ENCODE data around the gene PKD1.
A peak's percentile ranks its signal among the peaks of the same experiment; 100 is the strongest.

The PKD1 gene

DNA sequence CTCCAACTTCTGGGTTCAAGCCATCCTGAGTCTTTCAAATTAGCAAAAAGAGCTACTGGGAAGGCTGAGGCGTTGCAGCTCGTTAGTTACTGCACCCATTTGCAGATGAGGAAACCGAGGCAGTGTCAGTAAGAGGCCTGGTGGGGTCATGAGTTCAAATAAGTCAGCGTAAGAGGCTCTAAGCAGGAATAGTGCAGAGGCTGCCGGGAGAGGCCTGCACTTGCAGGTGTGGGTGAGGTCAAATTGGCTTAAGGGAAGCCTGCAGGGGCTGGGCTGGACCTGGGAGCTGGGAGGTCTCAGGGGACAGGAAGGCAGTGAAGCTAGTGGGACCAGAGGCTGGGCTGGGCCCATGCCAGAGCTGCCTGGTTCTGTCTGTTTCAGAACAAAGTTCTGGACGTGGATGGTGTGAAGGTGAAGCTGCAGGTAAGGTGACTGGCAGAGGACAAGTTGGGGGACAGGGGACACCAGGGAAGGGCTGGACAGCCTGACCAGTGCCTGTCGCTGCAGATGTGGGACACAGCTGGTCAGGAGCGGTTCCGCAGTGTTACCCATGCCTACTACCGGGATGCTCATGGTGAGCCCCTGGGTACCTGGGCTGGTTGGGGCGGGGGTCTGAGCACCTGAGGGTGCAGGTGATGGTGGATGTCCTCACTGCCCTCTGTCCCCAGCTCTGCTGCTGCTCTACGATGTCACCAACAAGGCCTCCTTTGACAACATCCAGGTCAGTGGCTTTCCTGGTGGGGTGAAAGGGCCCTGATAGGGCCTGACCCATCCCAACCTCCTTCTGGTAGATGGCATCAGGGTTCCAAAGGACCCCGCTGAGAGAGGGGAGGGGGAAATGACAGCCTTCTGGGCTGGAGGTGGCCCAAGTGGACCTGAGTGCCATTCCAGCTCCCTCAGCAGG lies 15.7 kb upstream of the PKD1 start:
- Histone ChIP-seq H3K4me1 (ENCODE audit: control extremely low read depth in 1 of 4, control insufficient read depth in 4 of 4, insufficient read depth in 4 of 4, low read length in 3 of 4) (peaks cover 6 to 75% (median 61%) of the 10 kb centered on the region in 4 experiments), H3K27me3 (replicated peaks in 2 of 5; ENCODE audit: control insufficient read depth in 4 of 5, insufficient read depth in 5 of 5, low read length in 4 of 5) (no peaks in the 10 kb centered on the region), H3K4me3 (ENCODE audit: control insufficient read depth in 1 of 7, extremely low read depth in 1 of 7, insufficient read depth in 4 of 7, low read depth in 2 of 7, low read length in 6 of 7) (peak overlapping the region in 1 of 7 experiments; percentile 21), H3K27ac (ENCODE audit: insufficient read depth in 1 of 2, low read depth in 1 of 2, low read length in 2 of 2, poor library complexity in 1 of 2, severe bottlenecking in 2 of 2) (no peak overlapping the region), H3K36me3 (ENCODE audit: control insufficient read depth in 4 of 4, insufficient read depth in 4 of 4, low read length in 3 of 4) (peaks cover 2 to 38% (median 15%) of the 10 kb centered on the region in 4 experiments), H3K9me3 (ENCODE audit: control extremely low read depth in 1 of 5, control insufficient read depth in 4 of 5, insufficient read depth in 2 of 5, low read depth in 1 of 5, low read length in 4 of 5) (no peaks in the 10 kb centered on the region)
- CTCF ChIA-PET = interaction anchor here (0.6 to 5.3 kb wide), 8 partner anchors 8 to 446 kb away, joined by 3 to 80 read pairs (median 4); partner anchors contain the start of genes NTHL1 and TSC2
- DNase-seq = no peak
- 96% methylated on average over 9 of the region's 13 CpGs for WGBS (ENCODE audit: insufficient coverage)
- POLR2A ChIA-PET = no interaction called here

DNA sequence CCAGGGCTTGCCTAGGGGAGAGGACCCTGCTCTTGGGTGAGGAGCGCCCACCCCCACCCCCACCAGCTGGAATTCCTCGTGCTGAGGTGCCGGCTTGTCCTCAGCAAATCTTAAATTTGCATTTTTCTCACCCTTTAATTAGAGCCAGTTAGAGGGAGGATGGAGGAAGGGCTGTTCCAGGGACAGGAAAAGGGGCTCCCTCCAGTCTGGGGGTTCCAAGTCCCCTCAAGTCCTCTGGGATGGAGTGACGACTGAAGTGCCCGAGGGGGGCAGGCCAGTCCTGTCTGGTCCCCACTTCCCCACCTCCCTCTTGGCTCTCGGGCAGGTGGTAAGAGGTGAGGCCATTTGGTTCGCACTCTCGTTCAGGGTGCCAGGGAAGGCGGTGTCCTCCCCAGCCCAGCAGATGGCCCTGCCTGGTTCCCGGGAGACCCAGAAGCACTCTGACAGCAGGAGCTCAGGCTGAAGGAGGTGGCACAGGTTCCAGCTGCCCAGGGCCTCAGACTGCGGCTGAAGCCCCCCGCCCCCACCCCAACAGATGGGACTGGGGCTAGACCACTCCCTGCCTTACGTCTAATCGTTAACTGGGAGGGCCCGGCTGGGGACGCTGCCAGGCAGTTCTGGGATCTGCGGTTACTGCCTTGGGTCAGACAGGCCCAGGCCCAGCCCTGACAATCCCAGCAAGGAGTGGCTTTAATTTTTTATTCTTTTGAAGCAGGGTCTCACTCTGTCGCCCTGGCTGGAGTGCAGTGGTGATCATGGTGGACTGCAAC lies 14.9 kb upstream of the PKD1 start:
- H3K36me3 ChIP-seq (ENCODE audit: control insufficient read depth in 4 of 4, insufficient read depth in 4 of 4, low read length in 3 of 4) = peaks cover 2 to 38% (median 15%) of the 10 kb centered on the region in 4 experiments
- DNase-seq = no peak
- H3K27ac ChIP-seq (ENCODE audit: insufficient read depth in 1 of 2, low read depth in 1 of 2, low read length in 2 of 2, poor library complexity in 1 of 2, severe bottlenecking in 2 of 2) = no peak overlapping the region
- 96% methylated on average over 12 of the region's 18 CpGs for WGBS (ENCODE audit: insufficient coverage)
- H3K4me1 ChIP-seq (ENCODE audit: control extremely low read depth in 1 of 4, control insufficient read depth in 4 of 4, insufficient read depth in 4 of 4, low read length in 3 of 4) = peaks cover 6 to 75% (median 57%) of the 10 kb centered on the region in 4 experiments
- ChIA-PET POLR2A (no interaction called here), CTCF (interaction anchor here (0.6 to 5.3 kb wide), 4 partner anchors 10 to 445 kb away, joined by 4 to 80 read pairs (median 15); no protein-coding TSS in a partner anchor)
- no peaks in the 10 kb centered on the region for H3K9me3 ChIP-seq (ENCODE audit: control extremely low read depth in 1 of 5, control insufficient read depth in 4 of 5, insufficient read depth in 2 of 5, low read depth in 1 of 5, low read length in 4 of 5)
- H3K27me3 ChIP-seq (replicated peaks in 2 of 5; ENCODE audit: control insufficient read depth in 4 of 5, insufficient read depth in 5 of 5, low read length in 4 of 5) = no peaks in the 10 kb centered on the region
- H3K4me3 ChIP-seq (ENCODE audit: control insufficient read depth in 1 of 7, extremely low read depth in 1 of 7, insufficient read depth in 4 of 7, low read depth in 2 of 7, low read length in 6 of 7) = no peak overlapping the region

DNA sequence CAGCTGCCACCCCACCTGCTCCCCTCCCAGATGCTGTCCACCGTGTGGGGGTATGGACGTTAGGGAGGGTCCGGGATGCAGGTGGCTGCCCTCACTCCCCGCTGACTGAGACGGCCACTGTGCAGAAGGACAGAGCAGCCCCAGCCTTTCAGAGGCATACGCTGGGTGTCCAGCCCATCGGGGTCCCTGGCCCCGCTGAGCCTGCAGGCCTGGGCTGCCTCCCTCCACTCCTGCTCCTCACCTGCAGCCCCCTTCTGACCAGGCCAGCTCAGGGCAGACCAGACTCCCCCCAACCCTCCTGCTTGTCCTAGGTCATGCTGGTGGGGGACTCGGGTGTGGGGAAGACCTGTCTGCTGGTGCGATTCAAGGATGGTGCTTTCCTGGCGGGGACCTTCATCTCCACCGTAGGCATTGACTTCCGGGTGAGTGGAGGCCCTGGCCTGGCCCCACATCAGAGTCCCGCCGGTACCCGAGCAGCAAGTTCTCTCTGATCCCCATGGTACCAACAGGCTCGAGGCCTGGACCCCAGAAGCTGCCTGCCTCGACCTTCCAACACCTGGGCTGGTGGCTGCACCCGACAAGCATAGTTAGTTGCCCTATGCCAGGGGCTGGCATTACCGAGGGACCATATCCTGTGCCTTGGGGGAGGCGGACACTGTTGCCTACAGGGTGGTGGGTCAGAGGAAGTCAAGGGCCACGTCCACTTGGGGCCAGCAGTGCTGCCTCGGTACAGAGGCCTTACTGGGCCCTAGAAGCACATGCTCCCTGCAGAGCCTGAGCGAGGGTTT lies 14.1 kb upstream of the PKD1 start:
- H3K4me3 ChIP-seq (ENCODE audit: control insufficient read depth in 1 of 7, extremely low read depth in 1 of 7, insufficient read depth in 4 of 7, low read depth in 2 of 7, low read length in 6 of 7) = peak overlapping the region in 2 of 7 experiments; percentile 26 to 69
- H3K27ac ChIP-seq (ENCODE audit: insufficient read depth in 1 of 2, low read depth in 1 of 2, low read length in 2 of 2, poor library complexity in 1 of 2, severe bottlenecking in 2 of 2) = no peak overlapping the region
- peaks cover 2 to 38% (median 15%) of the 10 kb centered on the region in 4 experiments for H3K36me3 ChIP-seq (ENCODE audit: control insufficient read depth in 4 of 4, insufficient read depth in 4 of 4, low read length in 3 of 4)
- POLR2A ChIA-PET = no interaction called here
- WGBS (ENCODE audit: insufficient coverage) = 85% methylated on average over 19 of the region's 24 CpGs
- H3K27me3 ChIP-seq (replicated peaks in 2 of 5; ENCODE audit: control insufficient read depth in 4 of 5, insufficient read depth in 5 of 5, low read length in 4 of 5) = no peaks in the 10 kb centered on the region
- CTCF ChIA-PET = interaction anchor here (1.2 kb wide), 1 partner anchor 28 kb away, joined by 4 read pairs; no protein-coding TSS in a partner anchor
- H3K4me1 ChIP-seq (ENCODE audit: control extremely low read depth in 1 of 4, control insufficient read depth in 4 of 4, insufficient read depth in 4 of 4, low read length in 3 of 4) = peaks cover 6 to 75% (median 55%) of the 10 kb centered on the region in 4 experiments
- DNase-seq = no peak
- no peaks in the 10 kb centered on the region for H3K9me3 ChIP-seq (ENCODE audit: control extremely low read depth in 1 of 5, control insufficient read depth in 4 of 5, insufficient read depth in 2 of 5, low read depth in 1 of 5, low read length in 4 of 5)

DNA sequence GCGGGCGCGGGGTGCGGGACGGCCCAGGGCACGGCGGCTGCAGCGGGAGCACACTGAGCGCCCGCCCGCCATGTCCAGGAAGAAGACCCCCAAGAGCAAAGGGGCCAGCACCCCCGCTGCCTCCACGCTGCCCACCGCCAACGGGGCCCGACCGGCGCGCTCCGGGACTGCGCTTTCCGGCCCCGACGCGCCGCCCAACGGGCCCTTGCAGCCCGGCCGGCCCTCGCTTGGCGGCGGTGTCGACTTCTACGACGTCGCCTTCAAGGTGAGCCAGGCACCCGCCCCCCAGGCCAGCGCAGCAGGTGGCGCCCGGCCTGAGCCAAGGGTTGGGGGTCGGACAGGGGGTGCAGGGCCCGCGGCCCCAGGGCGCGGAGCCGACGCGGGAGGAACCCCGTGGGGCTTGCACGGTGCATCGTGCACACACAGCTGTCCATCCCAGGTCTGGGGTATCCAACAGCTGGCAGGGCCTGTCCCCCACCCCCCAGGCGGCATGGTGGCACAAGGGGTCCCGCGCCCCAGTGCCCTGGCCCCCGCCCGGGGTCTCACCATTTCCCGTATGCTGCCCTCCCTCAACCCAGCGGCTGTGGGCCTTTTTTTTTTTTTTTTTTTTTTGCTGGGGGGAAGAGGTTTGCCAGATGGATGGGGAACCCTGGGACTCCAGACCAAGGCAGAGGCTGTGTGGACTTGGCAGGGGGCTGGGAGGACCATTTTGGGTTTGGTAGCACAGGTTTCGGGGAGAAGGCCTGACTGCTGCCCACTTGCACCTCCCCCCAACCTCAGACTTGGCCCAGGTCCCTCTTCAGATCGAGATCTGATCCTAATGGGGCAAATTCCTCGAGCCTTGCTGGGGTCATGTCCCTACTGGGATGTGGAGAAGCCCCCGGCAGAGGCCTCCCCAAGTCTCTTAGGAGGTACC lies 13.3 kb upstream of the PKD1 start:
- POLR2A ChIA-PET = interaction anchor here (1.7 kb wide), 1 partner anchor 103 kb away, joined by 4 read pairs; the partner anchor contains the start of gene ECI1

DNA sequence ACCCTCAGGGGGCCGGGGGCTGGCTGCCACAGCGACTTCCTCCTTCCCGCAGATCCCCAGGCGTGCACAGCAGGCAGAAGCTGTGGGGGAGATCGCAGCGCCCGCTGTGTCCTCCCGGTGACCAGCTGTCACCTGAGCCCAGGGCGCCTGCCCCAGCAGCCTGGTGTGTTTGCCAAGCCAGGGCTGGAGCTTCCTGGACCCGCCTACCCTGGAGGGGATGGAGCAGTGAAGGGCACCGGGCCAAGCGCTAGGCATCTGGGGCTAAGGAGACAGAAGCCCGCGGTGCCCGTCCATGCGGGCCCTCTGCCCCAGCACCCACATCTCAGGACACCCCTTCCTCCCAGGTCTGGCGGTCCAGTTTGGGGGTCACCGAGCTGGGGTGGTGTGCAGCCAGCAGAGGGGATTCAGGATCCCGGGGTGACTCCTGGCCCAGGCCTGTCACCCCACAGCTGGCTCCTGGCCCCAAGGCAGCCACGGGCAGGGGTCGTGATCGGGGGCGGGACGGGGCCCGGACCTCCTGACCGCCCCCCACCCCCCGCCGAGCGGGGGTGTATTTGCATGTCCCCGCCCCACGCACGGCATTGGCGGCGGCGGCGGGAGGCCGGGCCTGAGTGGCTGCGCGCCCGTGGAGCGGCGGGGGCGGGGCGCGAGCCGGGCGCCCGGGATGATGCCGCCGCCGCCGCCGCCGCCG lies 12.4 kb upstream of the PKD1 start, which contains the start of gene RAB26:
RAB26 (plus strand) TSS at position 645 of the 691 bp plus-strand sequence. CDS start 159 bp downstream, outside the sequence.
- under 1% methylated on average over 32 of the region's 55 CpGs for WGBS (ENCODE audit: insufficient coverage)
- H3K4me3 ChIP-seq (ENCODE audit: control insufficient read depth in 1 of 7, extremely low read depth in 1 of 7, insufficient read depth in 4 of 7, low read depth in 2 of 7, low read length in 6 of 7) = peak within 1 kb of the TSS in 6 of 7 experiments; percentile 42 to 73 (median 54)
- ChIA-PET CTCF (interaction anchor here (0.5 to 3.5 kb wide), 13 partner anchors 9 to 1412 kb away, joined by 3 to 24 read pairs (median 4); no protein-coding TSS in a partner anchor), POLR2A (interaction anchor here (0.9 to 1.7 kb wide), 3 partner anchors 27 to 156 kb away, joined by 3 to 5 read pairs (median 4); partner anchors contain the start of gene ECI1)
- DNase-seq = peak; percentile 30 to 68 (median 62)
- peaks cover 2 to 23% (median 15%) of the 10 kb centered on the region in 4 experiments for H3K36me3 ChIP-seq (ENCODE audit: control insufficient read depth in 4 of 4, insufficient read depth in 4 of 4, low read length in 3 of 4)
- no peak within 1 kb of the TSS for H3K27ac ChIP-seq (ENCODE audit: insufficient read depth in 1 of 2, low read depth in 1 of 2, low read length in 2 of 2, poor library complexity in 1 of 2, severe bottlenecking in 2 of 2)
- H3K4me1 ChIP-seq (ENCODE audit: control extremely low read depth in 1 of 4, control insufficient read depth in 4 of 4, insufficient read depth in 4 of 4, low read length in 3 of 4) = peaks cover 0 to 62% (median 38%) of the 10 kb centered on the region in 4 experiments
- H3K27me3 ChIP-seq (replicated peaks in 2 of 5; ENCODE audit: control insufficient read depth in 4 of 5, insufficient read depth in 5 of 5, low read length in 4 of 5) = no peaks in the 10 kb centered on the region
- no peaks in the 10 kb centered on the region for H3K9me3 ChIP-seq (ENCODE audit: control extremely low read depth in 1 of 5, control insufficient read depth in 4 of 5, insufficient read depth in 2 of 5, low read depth in 1 of 5, low read length in 4 of 5)

More for the DNA sequence above, 13.3 kb upstream of the PKD1 start:
- Histone ChIP-seq H3K36me3 (ENCODE audit: control insufficient read depth in 4 of 4, insufficient read depth in 4 of 4, low read length in 3 of 4) (peaks cover 2 to 30% (median 15%) of the 10 kb centered on the region in 4 experiments), H3K4me1 (ENCODE audit: control extremely low read depth in 1 of 4, control insufficient read depth in 4 of 4, insufficient read depth in 4 of 4, low read length in 3 of 4) (peaks cover 3 to 71% (median 46%) of the 10 kb centered on the region in 4 experiments), H3K27me3 (replicated peaks in 2 of 5; ENCODE audit: control insufficient read depth in 4 of 5, insufficient read depth in 5 of 5, low read length in 4 of 5) (no peaks in the 10 kb centered on the region), H3K27ac (ENCODE audit: insufficient read depth in 1 of 2, low read depth in 1 of 2, low read length in 2 of 2, poor library complexity in 1 of 2, severe bottlenecking in 2 of 2) (no peak overlapping the region), H3K9me3 (ENCODE audit: control extremely low read depth in 1 of 5, control insufficient read depth in 4 of 5, insufficient read depth in 2 of 5, low read depth in 1 of 5, low read length in 4 of 5) (no peaks in the 10 kb centered on the region), H3K4me3 (ENCODE audit: control insufficient read depth in 1 of 7, extremely low read depth in 1 of 7, insufficient read depth in 4 of 7, low read depth in 2 of 7, low read length in 6 of 7) (peak overlapping the region in 6 of 7 experiments; percentile 23 to 69 (median 54))
- DNase-seq = peak in 1 of 3 donors; percentile 40
- under 1% methylated on average over 42 of the region's 62 CpGs for WGBS (ENCODE audit: insufficient coverage)
- CTCF ChIA-PET = interaction anchor here (0.9 kb wide), 1 partner anchor 126 kb away, joined by 4 read pairs; no protein-coding TSS in a partner anchor

All from common myeloid progenitor, CD34-positive (primary cell).